Osteoblast (primary cell): Measurements from ENCODE around the gene SHFL. TPM values are rescaled to one million over a fixed set of nuclear protein-coding genes. Genes with fewer than 3 reads are reported as not detected.

ENCODE experiments used
- DNase-seq: peaks from one replicate; pipeline ENCODE4 v3.0.0; 2011; ENCODE audit warnings: low spot score, mixed read lengths; ENCODE audit not compliant: insufficient read length; ENCODE audit errors: missing footprints
- H2AFZ ChIP-seq: 2 replicates; pipeline ENCODE4 v1.6.0; 2011; ENCODE audit warnings: mild to moderate bottlenecking, low read length
- H3K27ac ChIP-seq: 2 replicates; pipeline ENCODE4 v1.5.1; 2011; ENCODE audit warnings: mild to moderate bottlenecking, low read depth, low read length, moderate library complexity
- H3K27me3 ChIP-seq: 2 replicates; pipeline ENCODE4 v1.6.0; 2012; ENCODE audit warnings: mild to moderate bottlenecking, control low read depth, inconsistent platforms, low read length, moderate library complexity; ENCODE audit not compliant: insufficient read depth
- H3K36me3 ChIP-seq: 2 replicates; pipeline ENCODE4 v1.5.1; 2011; ENCODE audit warnings: mild to moderate bottlenecking, low read length, control low read depth, moderate library complexity; ENCODE audit not compliant: insufficient read depth
- H3K4me1 ChIP-seq: 2 replicates; pipeline ENCODE4 v1.5.1; 2011; ENCODE audit warnings: mild to moderate bottlenecking, low read length, control low read depth, moderate library complexity; ENCODE audit not compliant: insufficient read depth
- H3K4me2 ChIP-seq: 2 replicates; pipeline ENCODE4 v1.6.0; 2011; ENCODE audit warnings: mild to moderate bottlenecking, low read length; ENCODE audit not compliant: insufficient read depth
- H3K4me3 ChIP-seq: fragments of 200-600 bp; sonication (generic); 3 replicates; pipeline ENCODE4 v1.5.1; 2012; ENCODE audit warnings: mild to moderate bottlenecking, low read length, inconsistent platforms; ENCODE audit not compliant: insufficient read depth
- H3K79me2 ChIP-seq: 2 replicates; pipeline ENCODE4 v1.6.0; 2012; ENCODE audit warnings: mild to moderate bottlenecking, low read length, control low read depth, inconsistent platforms; ENCODE audit not compliant: insufficient read depth
- H3K9me3 ChIP-seq: 2 replicates; pipeline ENCODE4 v1.5.1; 2011; ENCODE audit warnings: low read depth, low read length, control low read depth
- H4K20me1 ChIP-seq: 2 replicates; pipeline ENCODE4 v1.6.0; 2012; ENCODE audit warnings: mild to moderate bottlenecking, low read length, control low read depth; ENCODE audit not compliant: insufficient read depth
- CTCF ChIP-seq: IDR thresholded peaks from 2 replicates; pipeline ENCODE4 v1.5.1; 2011; ENCODE audit warnings: mild to moderate bottlenecking, low read depth, low read length, moderate library complexity; ENCODE audit errors: extremely low read depth
- total RNA-seq: library from RNA; depleted of rRNA; stranded (reverse); fragments of >200 nt; gene quantifications from 2 replicates; pipeline ENCODE4 v1.2.3, GENCODE V29; 2012

SHFL gene
- total RNA-seq, 1 donor = 22.4 TPM

GRCh38 chr19:10132905-10133304, 46.8 kb downstream of the SHFL start:
- H3K36me3 ChIP-seq = peaks cover 66% of the 10 kb centered on the region
- H3K4me3 ChIP-seq = no peak overlapping the region
- no peaks in the 10 kb centered on the region for H3K9me3 ChIP-seq
- peaks cover 11% of the 10 kb centered on the region for H3K4me1 ChIP-seq
- H2AFZ ChIP-seq = no peak overlapping the region
- no peak for TF ChIP-seq CTCF
- H4K20me1 ChIP-seq = no peaks in the 10 kb centered on the region
- peak; percentile 21 for DNase-seq
- no peak overlapping the region for H3K27ac ChIP-seq
- no peaks in the 10 kb centered on the region for H3K27me3 ChIP-seq
- no peaks in the 10 kb centered on the region for H3K79me2 ChIP-seq
- H3K4me2 ChIP-seq = no peak overlapping the region

- Histone ChIP-seq H3K79me2 (no peaks in the 10 kb centered on the region), H3K4me1 (peaks cover 11% of the 10 kb centered on the region), H4K20me1 (no peaks in the 10 kb centered on the region), H3K4me3 (no peak overlapping the region), H3K27me3 (no peaks in the 10 kb centered on the region), H3K9me3 (no peaks in the 10 kb centered on the region), H3K27ac (no peak overlapping the region), H2AFZ (no peak overlapping the region), H3K4me2 (no peak overlapping the region), H3K36me3 (peaks cover 67% of the 10 kb centered on the region)
- peak; percentile 56 for DNase-seq
- no peak for TF ChIP-seq CTCF
Observed at GRCh38 chr19:10133596-10133995, 47.5 kb downstream of the SHFL start.

- TF ChIP-seq CTCF = no peak
- peak; percentile 62 for DNase-seq
- no peaks in the 10 kb centered on the region for H4K20me1 ChIP-seq
- no peaks in the 10 kb centered on the region for H3K27me3 ChIP-seq
- H3K27ac ChIP-seq = no peak overlapping the region
- peaks cover 70% of the 10 kb centered on the region for H3K36me3 ChIP-seq
- H3K4me2 ChIP-seq = no peak overlapping the region
- H3K4me1 ChIP-seq = peaks cover 11% of the 10 kb centered on the region
- no peak overlapping the region for H3K4me3 ChIP-seq
- no peak overlapping the region for H2AFZ ChIP-seq
- H3K79me2 ChIP-seq = no peaks in the 10 kb centered on the region
- H3K9me3 ChIP-seq = no peaks in the 10 kb centered on the region
Observed at GRCh38 chr19:10134040-10134439, 47.9 kb downstream of the SHFL start.

- Histone ChIP-seq H3K27me3 (no peaks in the 10 kb centered on the region), H3K36me3 (peaks cover 72% of the 10 kb centered on the region), H3K4me1 (peaks cover 11% of the 10 kb centered on the region), H3K79me2 (no peaks in the 10 kb centered on the region), H3K27ac (no peak overlapping the region), H3K4me2 (no peak overlapping the region), H3K9me3 (no peaks in the 10 kb centered on the region), H4K20me1 (no peaks in the 10 kb centered on the region), H2AFZ (no peak overlapping the region), H3K4me3 (no peak overlapping the region)
- TF ChIP-seq CTCF = no peak
- peak; percentile 78 for DNase-seq
Observed at GRCh38 chr19:10135551-10136334, 49.6 kb downstream of the SHFL start.
